Measurements from ENCODE around the gene IFITM5. TPM values are rescaled to one million over a fixed set of nuclear protein-coding genes. Genes with fewer than 3 reads are reported as not detected.

Gene IFITM5
- total and polyA plus RNA-seq, 8 donors = 0.73 TPM; not detected in 7

GRCh38 chr11:282630-283360 lies 16.5 kb downstream of the IFITM5 start:
- Histone ChIP-seq H3K27ac (no peak overlapping the region), H3K4me3 (peak overlapping the region in 1 of 4 donors; percentile 46), H3K36me3 (no peaks in the 10 kb centered on the region), H3K9me3 (no peaks in the 10 kb centered on the region), H3K4me1 (peaks cover 19 to 42% (median 32%) of the 10 kb centered on the region in 4 donors), H3K27me3 (peaks cover 36 to 91% (median 64%) of the 10 kb centered on the region in 3 donors)
- intact Hi-C loops (cut with DNase I; ENCODE audit: low total_unique reads) = no loop called here
- no peak for DNase-seq
- 55 to 70% (median 65%) methylated on average over 10 to 13 of the region's 13 CpGs for WGBS, 5 donors
- TF ChIP-seq POLR2A (IDR thresholded peaks at IDR 0.05) (no peak), POLR2AphosphoS5 (IDR thresholded peaks at IDR 0.05) (no peak), EP300 (IDR thresholded peaks at IDR 0.05) (no peak)
- TF ChIP-seq, protein P1, sequence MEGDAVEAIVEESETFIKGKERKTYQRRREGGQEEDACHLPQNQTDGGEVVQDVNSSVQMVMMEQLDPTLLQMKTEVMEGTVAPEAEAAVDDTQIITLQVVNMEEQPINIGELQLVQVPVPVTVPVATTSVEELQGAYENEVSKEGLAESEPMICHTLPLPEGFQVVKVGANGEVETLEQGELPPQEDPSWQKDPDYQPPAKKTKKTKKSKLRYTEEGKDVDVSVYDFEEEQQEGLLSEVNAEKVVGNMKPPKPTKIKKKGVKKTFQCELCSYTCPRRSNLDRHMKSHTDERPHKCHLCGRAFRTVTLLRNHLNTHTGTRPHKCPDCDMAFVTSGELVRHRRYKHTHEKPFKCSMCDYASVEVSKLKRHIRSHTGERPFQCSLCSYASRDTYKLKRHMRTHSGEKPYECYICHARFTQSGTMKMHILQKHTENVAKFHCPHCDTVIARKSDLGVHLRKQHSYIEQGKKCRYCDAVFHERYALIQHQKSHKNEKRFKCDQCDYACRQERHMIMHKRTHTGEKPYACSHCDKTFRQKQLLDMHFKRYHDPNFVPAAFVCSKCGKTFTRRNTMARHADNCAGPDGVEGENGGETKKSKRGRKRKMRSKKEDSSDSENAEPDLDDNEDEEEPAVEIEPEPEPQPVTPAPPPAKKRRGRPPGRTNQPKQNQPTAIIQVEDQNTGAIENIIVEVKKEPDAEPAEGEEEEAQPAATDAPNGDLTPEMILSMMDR (IDR thresholded peaks at IDR 0.05) = no peak

GRCh38 chr11:282171-282570 lies 17.2 kb downstream of the IFITM5 start:
- DNase-seq = no peak
- H3K36me3 ChIP-seq = no peaks in the 10 kb centered on the region
- H3K4me1 ChIP-seq = peaks cover 19 to 39% (median 31%) of the 10 kb centered on the region in 4 donors
- TF ChIP-seq POLR2A (IDR thresholded peaks at IDR 0.05) (no peak), POLR2AphosphoS5 (IDR thresholded peaks at IDR 0.05) (no peak), EP300 (IDR thresholded peaks at IDR 0.05) (no peak)
- TF ChIP-seq, protein P1 (IDR thresholded peaks at IDR 0.05) = no peak
- WGBS, 5 donors = 51 to 79% (median 71%) methylated on average over 2 to 4 of the region's 4 CpGs
- peaks cover 36 to 90% (median 65%) of the 10 kb centered on the region in 3 donors for H3K27me3 ChIP-seq
- no peak overlapping the region for H3K27ac ChIP-seq
- peak overlapping the region in 1 of 4 donors; percentile 46 for H3K4me3 ChIP-seq
- intact Hi-C loops (cut with DNase I; ENCODE audit: low total_unique reads) = no loop called here
- H3K9me3 ChIP-seq = no peaks in the 10 kb centered on the region

GRCh38 chr11:281486-282161 lies 17.7 kb downstream of the IFITM5 start:
- Histone ChIP-seq H3K4me3 (peak overlapping the region in 3 of 4 donors; percentile 37 to 47 (median 46)), H3K4me1 (peaks cover 19 to 39% (median 31%) of the 10 kb centered on the region in 4 donors), H3K27ac (peak overlapping the region in 2 of 5 donors; percentile 16 to 59), H3K9me3 (no peaks in the 10 kb centered on the region), H3K36me3 (no peaks in the 10 kb centered on the region), H3K27me3 (peaks cover 36 to 87% (median 65%) of the 10 kb centered on the region in 3 donors)
- TF ChIP-seq, protein P1 (IDR thresholded peaks at IDR 0.05) = no peak
- no peak for TF ChIP-seq POLR2AphosphoS5 (IDR thresholded peaks at IDR 0.05)
- TF ChIP-seq POLR2A (IDR thresholded peaks at IDR 0.05) = no peak
- no peak for TF ChIP-seq EP300 (IDR thresholded peaks at IDR 0.05)
- no peak for DNase-seq
- whole genome bisulfite sequencing, 5 donors = 26 to 50% (median 29%) methylated on average over 23 to 26 of the region's 26 CpGs
- intact Hi-C loops (cut with DNase I; ENCODE audit: low total_unique reads) = no loop called here

DNA sequence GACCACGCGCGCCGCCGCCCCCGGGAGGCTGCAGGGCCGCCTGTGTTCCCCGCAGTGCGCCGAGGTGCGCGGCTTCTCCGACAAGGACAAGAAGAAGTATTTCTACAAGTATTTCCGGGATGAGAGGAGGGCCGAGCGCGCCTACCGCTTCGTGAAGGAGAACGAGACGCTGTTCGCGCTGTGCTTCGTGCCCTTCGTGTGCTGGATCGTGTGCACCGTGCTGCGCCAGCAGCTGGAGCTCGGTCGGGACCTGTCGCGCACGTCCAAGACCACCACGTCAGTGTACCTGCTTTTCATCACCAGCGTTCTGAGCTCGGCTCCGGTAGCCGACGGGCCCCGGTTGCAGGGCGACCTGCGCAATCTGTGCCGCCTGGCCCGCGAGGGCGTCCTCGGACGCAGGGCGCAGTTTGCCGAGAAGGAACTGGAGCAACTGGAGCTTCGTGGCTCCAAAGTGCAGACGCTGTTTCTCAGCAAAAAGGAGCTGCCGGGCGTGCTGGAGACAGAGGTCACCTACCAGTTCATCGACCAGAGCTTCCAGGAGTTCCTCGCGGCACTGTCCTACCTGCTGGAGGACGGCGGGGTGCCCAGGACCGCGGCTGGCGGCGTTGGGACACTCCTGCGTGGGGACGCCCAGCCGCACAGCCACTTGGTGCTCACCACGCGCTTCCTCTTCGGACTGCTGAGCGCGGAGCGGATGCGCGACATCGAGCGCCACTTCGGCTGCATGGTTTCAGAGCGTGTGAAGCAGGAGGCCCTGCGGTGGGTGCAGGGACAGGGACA lies 18.4 kb downstream of the IFITM5 start:
- WGBS, 5 donors = 5 to 10% (median 9%) methylated on average over 34 to 79 of the region's 79 CpGs
- no peak for DNase-seq

More for the DNA sequence above, 18.4 kb downstream of the IFITM5 start:
- peaks cover 19 to 39% (median 31%) of the 10 kb centered on the region in 4 donors for H3K4me1 ChIP-seq
- H3K27ac ChIP-seq = peak overlapping the region in 2 of 5 donors; percentile 16 to 59
- intact Hi-C loops (cut with DNase I; ENCODE audit: low total_unique reads) = no loop called here
- peak overlapping the region; percentile 17 to 47 (median 42) for H3K4me3 ChIP-seq
- TF ChIP-seq POLR2A (IDR thresholded peaks at IDR 0.05) (no peak), EP300 (IDR thresholded peaks at IDR 0.05) (no peak), POLR2AphosphoS5 (IDR thresholded peaks at IDR 0.05) (no peak)
- TF ChIP-seq, protein P1 (IDR thresholded peaks at IDR 0.05) = no peak
- no peaks in the 10 kb centered on the region for H3K9me3 ChIP-seq
- H3K36me3 ChIP-seq = no peaks in the 10 kb centered on the region
- H3K27me3 ChIP-seq = peaks cover 36 to 85% (median 65%) of the 10 kb centered on the region in 3 donors
